HepG2 (cell line): ENCODE data around the gene CLDN9. TPM values are rescaled to one million over a fixed set of nuclear protein-coding genes. Genes with fewer than 3 reads are reported as not detected.

Experiments used
- ATAC-seq: fragments of 200-7000 bp; cut with Tn5 transposase; 3 replicates; pipeline ENCODE4 v1.9.1; 2020; ENCODE audit warnings: mild to moderate bottlenecking, moderate library complexity
- BruUV-seq: library from RNA; stranded (reverse); fragments of 400-500 nt; replicated peaks from 2 replicates; lab custom pipeline; 2021; lab: Mats Ljungman, UMichigan
- CTCF ChIA-PET: fragments of 300-600 bp; formaldehyde crosslinking; extraction: SDS; loops from one replicate; lab custom pipeline; 2021; ENCODE audit warnings: low total read pairs, inconsistent platforms, low intra/inter-chr PET ratio; lab: Yijun Ruan, JAX
- POLR2A ChIA-PET: fragments of 350-600 bp; sonication (Branson Sonifier 250); formaldehyde crosslinking; loops from one replicate; lab custom pipeline; 2020; ENCODE audit warnings: antibody characterized with exemption, inconsistent platforms; lab: Yijun Ruan, JAX
- DNase-seq: peaks from one replicate; pipeline ENCODE4 v3.0.0-alpha.2; 2015; ENCODE audit warnings: low spot score
- FAIRE-seq: peaks from 3 replicates; lab custom pipeline; 2011; peaks lifted over from hg19 to GRCh38; lab: Jason Lieb, UNC
- H2AFZ ChIP-seq: one replicate; pipeline ENCODE4 v1.6.1; 2011; ENCODE audit warnings: low read length, inconsistent platforms
- H3K27ac ChIP-seq: fragments of 300-600 bp; 3 replicates; pipeline ENCODE4 v1.8.0; 2011; ENCODE audit warnings: mixed run types, mild to moderate bottlenecking, mixed read lengths, low read length, inconsistent platforms; ENCODE audit not compliant: insufficient read depth; ENCODE audit errors: extremely low read length
- H3K27me3 ChIP-seq, 2 experiments: fragments of 200-600 bp in 1 of 2; 2 replicates in 1 of 2; 3 replicates in 1 of 2; pipeline versions ENCODE4 v1.6.0 to v1.8.0; 2011; ENCODE audit warnings: low read length in 2 of 2, mild to moderate bottlenecking in 2 of 2, moderate library complexity in 2 of 2, inconsistent platforms in 1 of 2; ENCODE audit not compliant: insufficient read depth in 2 of 2, control insufficient read depth in 1 of 2
- H3K36me3 ChIP-seq, 2 experiments: fragments of 200-600 bp in 1 of 2; replicated peaks in 1 of 2; 2 replicates in 1 of 2; 3 replicates in 1 of 2; pipeline versions ENCODE4 v1.5.1 to v1.8.0; 2011; ENCODE audit warnings: low read length in 2 of 2, inconsistent platforms in 1 of 2; ENCODE audit not compliant: insufficient read depth in 2 of 2, control insufficient read depth in 1 of 2
- H3K4me1 ChIP-seq: 2 replicates; pipeline ENCODE4 v1.5.1; 2012; ENCODE audit warnings: low read length, inconsistent platforms; ENCODE audit not compliant: insufficient read depth
- H3K4me2 ChIP-seq: 2 replicates; pipeline ENCODE4 v1.6.0; 2011; ENCODE audit warnings: low read depth, low read length, inconsistent platforms
- H3K4me3 ChIP-seq, 3 experiments: fragments of 200-600 bp in 1 of 3; sonication (generic), shearing (Covaris generic) in 1 of 3; replicated peaks in 1 of 3; 2 replicates each; pipeline ENCODE4 v1.5.1; 2011 to 2016; ENCODE audit warnings: low read length in 3 of 3, inconsistent platforms in 2 of 3, low read depth in 2 of 3, mild to moderate bottlenecking in 2 of 3, control low read depth in 1 of 3, mixed read lengths in 1 of 3; ENCODE audit not compliant: insufficient read depth in 1 of 3
- H3K79me2 ChIP-seq: one replicate; pipeline ENCODE4 v1.6.1; 2011; ENCODE audit warnings: low read length, inconsistent platforms; ENCODE audit not compliant: insufficient read depth
- H3K9ac ChIP-seq: 2 replicates; pipeline ENCODE4 v1.6.0; 2011; ENCODE audit warnings: mild to moderate bottlenecking, low read depth, low read length, inconsistent platforms; ENCODE audit not compliant: insufficient read depth
- H3K9me3 ChIP-seq: 2 replicates; pipeline ENCODE4 v1.5.1; 2012; ENCODE audit warnings: mild to moderate bottlenecking, low read length
- H4K20me1 ChIP-seq: 2 replicates; pipeline ENCODE4 v1.6.0; 2011; ENCODE audit warnings: inconsistent platforms, mild to moderate bottlenecking, low read length, moderate library complexity; ENCODE audit not compliant: insufficient read depth
- ATF7 ChIP-seq, 2 experiments: fragments of 450-650 bp in 1 of 2; sonication (generic) in 1 of 2; formaldehyde crosslinking in 1 of 2; IDR thresholded peaks; 2 replicates each; pipeline versions ENCODE4 v1.4.0 to v1.6.1; 2016 to 2020; ENCODE audit warnings: antibody characterized with exemption in 1 of 2, mild to moderate bottlenecking in 1 of 2, missing genetic modification reagents in 1 of 2
- FOXJ3 ChIP-seq: sonication (generic); formaldehyde crosslinking; IDR thresholded peaks from 2 replicates; pipeline ENCODE4 v1.4.0; 2020; ENCODE audit warnings: missing genetic modification reagents, mild to moderate bottlenecking, borderline replicate concordance
- MTA3 ChIP-seq: sonication (generic); formaldehyde crosslinking; IDR thresholded peaks from 2 replicates; pipeline ENCODE4 v1.4.0; 2020; ENCODE audit warnings: missing genetic modification reagents
- POLR2A ChIP-seq, 2 experiments: IDR thresholded peaks; 2 replicates each; pipeline ENCODE4 v1.6.1; 2011; ENCODE audit warnings: low read depth in 2 of 2, low read length in 2 of 2, mild to moderate bottlenecking in 1 of 2, moderate library complexity in 1 of 2; ENCODE audit not compliant: insufficient read depth in 1 of 2
- RARA ChIP-seq: IDR thresholded peaks from 2 replicates; pipeline ENCODE4 v1.6.1; 2016; ENCODE audit warnings: missing genetic modification reagents, missing compliant biosample characterization
- SKI ChIP-seq: fragments of 450-650 bp; IDR thresholded peaks from one replicate; pipeline ENCODE4 v1.6.1; 2018; ENCODE audit warnings: mild to moderate bottlenecking; ENCODE audit not compliant: partially characterized antibody
- THAP11 ChIP-seq: IDR thresholded peaks from 2 replicates; pipeline ENCODE4 v1.6.1; 2016; ENCODE audit warnings: missing biosample characterization, missing genetic modification reagents
- ZBTB37 ChIP-seq: sonication (generic); formaldehyde crosslinking; IDR thresholded peaks from 2 replicates; pipeline ENCODE4 v1.4.0; 2020; ENCODE audit warnings: mild to moderate bottlenecking, missing genetic modification reagents
- ZNF281 ChIP-seq: sonication (generic); formaldehyde crosslinking; IDR thresholded peaks from 2 replicates; pipeline ENCODE4 v1.4.0; 2020; ENCODE audit warnings: missing genetic modification reagents, borderline replicate concordance
- ZNF446 ChIP-seq: sonication (generic); formaldehyde crosslinking; IDR thresholded peaks from 2 replicates; pipeline ENCODE4 v1.5.0; 2020; ENCODE audit warnings: mild to moderate bottlenecking, missing genetic modification reagents
- ZNF672 ChIP-seq: sonication (generic); formaldehyde crosslinking; IDR thresholded peaks from 2 replicates; pipeline ENCODE4 v1.8.1; 2022; ENCODE audit warnings: missing genetic modification reagents
- ZNF691 ChIP-seq: sonication (generic); formaldehyde crosslinking; IDR thresholded peaks from 2 replicates; pipeline ENCODE4 v1.4.0; 2020; ENCODE audit warnings: missing genetic modification reagents, low read depth, mild to moderate bottlenecking, borderline replicate concordance
- ZNF800 ChIP-seq: sonication (generic); formaldehyde crosslinking; IDR thresholded peaks from 2 replicates; pipeline ENCODE4 v1.4.0; 2020; ENCODE audit warnings: missing genetic modification reagents
- ZSCAN12 ChIP-seq: sonication (generic); formaldehyde crosslinking; IDR thresholded peaks from 2 replicates; pipeline ENCODE4 v1.9.0; 2021; ENCODE audit warnings: mild to moderate bottlenecking, missing genetic modification reagents
- ZSCAN20 ChIP-seq: sonication (generic); formaldehyde crosslinking; IDR thresholded peaks from 2 replicates; pipeline ENCODE4 v1.4.0; 2020; ENCODE audit warnings: missing genetic modification reagents, mild to moderate bottlenecking, borderline replicate concordance
- WGBS: methylation state at CpG from one replicate; pipeline ENCODE4 v1.1.6; 2017; ENCODE audit warnings: low lambda C conversion rate; 5-methylcytosine and 5-hydroxymethylcytosine counted together
- in situ Hi-C: cut with HindIII; loops from 2 replicates; pipeline ENCODE4 v1.10.0; 2017; ENCODE audit warnings: low pct_unique_long_range_greater_than_20kb; ENCODE audit not compliant: extremely low pct_ligation_motif_present
- intact Hi-C: fragments of 100-400 bp; cut with micrococcal nuclease; formaldehyde crosslinking; loops from one replicate; pipeline ENCODE4 v1.10.0; 2022; ENCODE audit not compliant: unreplicated experiment
- polyA plus RNA-seq, 8 experiments: library from polyadenylated mRNA; depleted of rRNA in 3 of 8; stranded (reverse) in 7 of 8; unstranded in 1 of 8; fragments of >200 nt; fragmentation: Illumina TruSeq in 4 of 8; extraction: Trizol in 4 of 8; gene quantifications; 2 replicates each; pipeline versions ENCODE4 v1.2.1 to v1.2.3, GENCODE V29; 2011 to 2016; ENCODE audit warnings: low read depth in 4 of 8, missing spikeins in 1 of 8, mixed read lengths in 1 of 8; ENCODE audit not compliant: insufficient read depth in 1 of 8
- total RNA-seq, 5 experiments: library from RNA; depleted of rRNA; stranded (reverse); fragments of >200 nt; fragmentation: Illumina TruSeq; extraction: Trizol; gene quantifications; 2 replicates each; pipeline ENCODE4 v1.2.3, GENCODE V29; 2016; ENCODE audit warnings: low read depth in 1 of 5

CLDN9 gene
- total and polyA plus RNA-seq, 2 of the 13 experiments (the other 11 are each of a cell fraction or from before 2014, with no cell fraction given) = 0.15 to 0.26 TPM

GRCh38 chr16:3021449-3022207, 8.9 kb downstream of the CLDN9 start (continued):
- no peak for TF ChIP-seq ZBTB37
- no peak for TF ChIP-seq ZNF672 (CRISPR knock-in tag)
- TF ChIP-seq FOXJ3 (CRISPR knock-in tag) = no peak
- TF ChIP-seq ZSCAN20 = no peak
- TF ChIP-seq ZNF800 (CRISPR knock-in tag) = no peak
- no peak for TF ChIP-seq ZNF446 (CRISPR knock-in tag)

GRCh38 chr16:3022208-3022683, 9.5 kb downstream of the CLDN9 start:
- WGBS = 6% methylated on average over 8 of the region's 8 CpGs
- ChIA-PET POLR2A (interaction anchor here (0.6 to 18.8 kb wide), 13 partner anchors 9 to 227 kb away, joined by 3 to 750 read pairs (median 5); partner anchors contain the start of genes CLDN9, IL32, PKMYT1 and ZNF213), CTCF (no interaction called here)
- H4K20me1 ChIP-seq = peaks cover 31% of the 10 kb centered on the region; the same call in 1 of the 2 replicates
- H3K4me2 ChIP-seq = peak overlapping the region; percentile 85
- in situ Hi-C loops (no loop called here), intact Hi-C loops (no loop called here)
- DNase-seq = peak; percentile 76
- peak; percentile 14 for ATAC-seq
- no peak overlapping the region for H2AFZ ChIP-seq
- H3K9me3 ChIP-seq = no peaks in the 10 kb centered on the region
- H3K4me1 ChIP-seq = peaks cover 55% of the 10 kb centered on the region
- H3K79me2 ChIP-seq = peaks cover 5% of the 10 kb centered on the region
- H3K36me3 ChIP-seq = peaks cover 14 to 17% of the 10 kb centered on the region in 2 experiments; a peak in 4 of 5 replicates
- no peaks in the 10 kb centered on the region; a peak in 2 of 5 replicates for H3K27me3 ChIP-seq
- no TSS peak for BruUV-seq
- FAIRE-seq = no peak
- peak overlapping the region; percentile 93 for H3K27ac ChIP-seq
- H3K4me3 ChIP-seq = peak overlapping the region; percentile 65 to 93 (median 76); a peak in 5 of 6 replicates
- peak overlapping the region; percentile 99 for H3K9ac ChIP-seq
- no peak for TF ChIP-seq ZNF691 (CRISPR knock-in tag)
- TF ChIP-seq ZSCAN12 (CRISPR knock-in tag) = no peak
- no peak for TF ChIP-seq ATF7 (IDR thresholded peaks at IDR 0.05)
- TF ChIP-seq ATF7 (CRISPR knock-in tag; IDR thresholded peaks at IDR 0.05) = peak; percentile 19; the same call in 1 of the 2 replicates
- peak; percentile 10 for TF ChIP-seq SKI
- peak in 1 of 2 experiments; percentile 40; a peak in 2 of 4 replicates for TF ChIP-seq POLR2A (IDR thresholded peaks at IDR 0.05; ENCODE audit: insufficient read depth in 1 of 2, low read depth in 2 of 2, low read length in 2 of 2)
- no peak for TF ChIP-seq RARA (CRISPR knock-in tag)
- peak; percentile 30; the same call in 1 of the 2 replicates for TF ChIP-seq ZNF281
- 0 out of 2 replicates have a peak, but pooled peaks have one; percentile 39 for TF ChIP-seq THAP11 (CRISPR knock-in tag)
- no peak for TF ChIP-seq MTA3
